Astrocyte of the spinal cord (primary cell): ENCODE results near the gene TLK1.
"Not testable (repeated sequence)": the region's sequence is repeated elsewhere in the genome, so short reads cannot be mapped to it uniquely, and the experiment has no call there.

ENCODE experiments used
- DNase-seq: peaks from one replicate; pipeline ENCODE4 v3.0.0; 2011; ENCODE audit warnings: low read depth, low spot score
- H3K4me3 ChIP-seq: 2 replicates; pipeline ENCODE4 v1.5.1; 2011; ENCODE audit warnings: low read depth, mild to moderate bottlenecking, low read length, moderate library complexity
- in situ Hi-C: cut with HindIII; loops from 2 replicates; pipeline ENCODE4 v1.10.0; 2017; ENCODE audit warnings: low sequenced_read_pairs
- TF ChIP-seq, protein P1 (sequence below): IDR thresholded peaks from 2 replicates; pipeline ENCODE4 v1.5.1; 2012; ENCODE audit warnings: low read depth, mild to moderate bottlenecking, low read length, inconsistent platforms

The TLK1 gene

GRCh38 chr2:171104379-171104778 lies 56.3 kb downstream of the TLK1 start:
- in situ Hi-C loops: no loop called here
- H3K4me3 ChIP-seq: no peak overlapping the region
- no peak for DNase-seq
- TF ChIP-seq, protein P1, sequence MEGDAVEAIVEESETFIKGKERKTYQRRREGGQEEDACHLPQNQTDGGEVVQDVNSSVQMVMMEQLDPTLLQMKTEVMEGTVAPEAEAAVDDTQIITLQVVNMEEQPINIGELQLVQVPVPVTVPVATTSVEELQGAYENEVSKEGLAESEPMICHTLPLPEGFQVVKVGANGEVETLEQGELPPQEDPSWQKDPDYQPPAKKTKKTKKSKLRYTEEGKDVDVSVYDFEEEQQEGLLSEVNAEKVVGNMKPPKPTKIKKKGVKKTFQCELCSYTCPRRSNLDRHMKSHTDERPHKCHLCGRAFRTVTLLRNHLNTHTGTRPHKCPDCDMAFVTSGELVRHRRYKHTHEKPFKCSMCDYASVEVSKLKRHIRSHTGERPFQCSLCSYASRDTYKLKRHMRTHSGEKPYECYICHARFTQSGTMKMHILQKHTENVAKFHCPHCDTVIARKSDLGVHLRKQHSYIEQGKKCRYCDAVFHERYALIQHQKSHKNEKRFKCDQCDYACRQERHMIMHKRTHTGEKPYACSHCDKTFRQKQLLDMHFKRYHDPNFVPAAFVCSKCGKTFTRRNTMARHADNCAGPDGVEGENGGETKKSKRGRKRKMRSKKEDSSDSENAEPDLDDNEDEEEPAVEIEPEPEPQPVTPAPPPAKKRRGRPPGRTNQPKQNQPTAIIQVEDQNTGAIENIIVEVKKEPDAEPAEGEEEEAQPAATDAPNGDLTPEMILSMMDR: no peak

DNA sequence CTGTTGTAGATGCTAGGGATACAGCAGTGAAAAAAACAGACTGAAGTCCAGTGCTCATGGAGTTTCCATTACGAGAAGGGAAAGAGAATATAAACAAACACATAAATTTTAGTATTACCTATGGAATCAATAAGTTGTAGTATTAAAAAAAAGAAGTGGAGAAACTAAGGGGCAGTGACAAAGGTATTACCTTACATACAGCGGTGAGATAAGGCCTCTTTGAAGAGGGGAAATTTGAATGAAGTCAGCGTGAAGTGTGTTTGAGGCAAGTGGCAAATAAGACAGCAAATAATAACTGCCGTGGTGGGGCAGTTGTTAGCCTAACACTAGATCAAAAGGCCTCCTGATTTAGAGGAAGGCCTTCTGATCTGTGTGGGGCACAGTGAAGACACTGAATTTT lies 57.9 kb downstream of the TLK1 start:
- no peak overlapping the region for H3K4me3 ChIP-seq
- in situ Hi-C loops: no loop called here
- TF ChIP-seq, protein P1: no peak
- DNase-seq: no peak

DNA sequence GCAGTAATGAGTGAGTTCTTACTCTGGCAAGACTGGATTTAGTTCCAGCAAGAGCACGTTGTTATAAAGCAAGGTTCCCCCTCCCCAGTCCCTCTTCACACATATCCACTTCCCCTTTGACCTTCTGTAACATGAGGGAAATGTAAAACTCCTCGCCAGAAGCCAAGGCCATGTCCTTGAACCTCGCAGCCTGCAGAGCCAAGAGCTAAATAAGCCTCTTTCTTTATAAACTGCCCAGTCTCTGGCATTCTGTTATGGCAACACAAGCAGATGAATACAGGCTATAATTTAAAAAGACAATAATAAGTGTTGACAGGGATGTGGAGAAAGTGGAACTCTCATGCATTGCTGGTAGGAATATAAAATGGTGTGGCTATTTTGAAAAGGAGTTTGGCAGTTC lies 60.3 kb downstream of the TLK1 start:
- TF ChIP-seq, protein P1: no peak
- DNase-seq: no peak
- in situ Hi-C loops: no loop called here
- H3K4me3 ChIP-seq: no peak overlapping the region

GRCh38 chr2:171098607-171099006 lies 62.1 kb downstream of the TLK1 start:
- no peak for DNase-seq
- in situ Hi-C loops: no loop called here
- TF ChIP-seq, protein P1: no peak
- H3K4me3 ChIP-seq: no peak overlapping the region

GRCh38 chr2:171095014-171095582 lies 65.6 kb downstream of the TLK1 start:
- no peak for DNase-seq
- in situ Hi-C loops: no loop called here
- TF ChIP-seq, protein P1: no peak
- no peak overlapping the region for H3K4me3 ChIP-seq

- H3K4me3 ChIP-seq, DNase-seq, in situ Hi-C loops: not testable (repeated sequence)
Observed at GRCh38 chr2:171091517-171091916, 69.2 kb downstream of the TLK1 start.

DNA sequence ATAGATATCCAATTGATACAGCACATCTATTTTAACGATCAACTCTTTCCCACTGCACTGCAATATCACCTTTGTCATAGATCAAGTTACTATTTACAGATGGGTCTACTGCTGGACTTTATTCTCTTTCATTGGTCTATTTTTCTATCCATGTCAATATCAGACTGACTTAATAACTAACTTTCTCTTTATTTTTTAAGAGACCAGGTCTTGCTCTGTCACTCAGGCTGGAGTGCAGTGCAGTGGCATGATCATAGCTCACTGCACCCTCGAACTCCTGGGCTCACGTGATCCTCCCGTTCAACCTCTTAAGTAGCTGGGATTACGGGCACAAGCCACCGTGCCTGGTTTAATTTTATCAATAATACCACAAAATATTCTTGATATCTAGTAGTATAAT lies 71.2 kb downstream of the TLK1 start:
- in situ Hi-C loops: no loop called here
- TF ChIP-seq, protein P1: no peak
- no peak overlapping the region for H3K4me3 ChIP-seq
- no peak for DNase-seq
